Cardiac septum (tissue), 1 donor: ENCODE data around the gene SCMH1. TPM values are rescaled to one million over a fixed set of nuclear protein-coding genes. Genes with fewer than 3 reads are reported as not detected.

Experiments
- DNase-seq: peaks from one replicate; pipeline ENCODE4 v3.0.0-alpha.2; 2020; ENCODE audit warnings: low spot score
- intact Hi-C: fragments of 100-400 bp; cut with DNase I; formaldehyde crosslinking; loops from one replicate; pipeline ENCODE4 v1.14.0; 2022
- total RNA-seq: library from RNA; stranded (reverse); fragmentation: NEBNext Ultra II Directional; extraction: Animal tissue kit (Norgen Biotek cat#: 25700); gene quantifications from one replicate; pipeline ENCODE4 v1.2.1, GENCODE V29; 2021
- donor health status: DM: no; HTN: no; CAD: no.

The SCMH1 gene
- total RNA-seq, 1 donor from 2014 or later: 47.3 TPM

GRCh38 chr1:41020109-41020576 lies 222.0 kb downstream of the SCMH1 start:
- DNase-seq: no peak
- intact Hi-C loops: no loop called here

GRCh38 chr1:41019353-41019745 lies 222.8 kb downstream of the SCMH1 start:
- intact Hi-C loops: no loop called here
- DNase-seq: no peak

GRCh38 chr1:41018018-41018410 lies 224.1 kb downstream of the SCMH1 start:
- no peak for DNase-seq
- intact Hi-C loops: no loop called here

- DNase-seq: no peak
- intact Hi-C loops: no loop called here
Observed at GRCh38 chr1:41017141-41018017, 224.7 kb downstream of the SCMH1 start.

GRCh38 chr1:41015897-41016470 lies 226.1 kb downstream of the SCMH1 start:
- intact Hi-C loops: no loop called here
- no peak for DNase-seq

GRCh38 chr1:41015281-41015896 lies 226.7 kb downstream of the SCMH1 start:
- intact Hi-C loops: no loop called here

GRCh38 chr1:41014871-41015270 lies 227.2 kb downstream of the SCMH1 start:
- DNase-seq: no peak
- intact Hi-C loops: no loop called here

More at GRCh38 chr1:41015281-41015896, 226.7 kb downstream of the SCMH1 start:
- no peak for DNase-seq

GRCh38 chr1:41013796-41014195 lies 228.3 kb downstream of the SCMH1 start:
- no peak for DNase-seq
- intact Hi-C loops: no loop called here

GRCh38 chr1:41013024-41013423 lies 229.1 kb downstream of the SCMH1 start:
- intact Hi-C loops: no loop called here
- DNase-seq: no peak

- intact Hi-C loops: no loop called here
- no peak for DNase-seq
Observed at GRCh38 chr1:41010345-41010744, 231.8 kb downstream of the SCMH1 start.

GRCh38 chr1:41009466-41009865 lies 232.6 kb downstream of the SCMH1 start:
- intact Hi-C loops: no loop called here

GRCh38 chr1:41006942-41007865 lies 234.9 kb downstream of the SCMH1 start:
- DNase-seq: no peak
- intact Hi-C loops: no loop called here

More at GRCh38 chr1:41009466-41009865, 232.6 kb downstream of the SCMH1 start:
- DNase-seq: no peak

- DNase-seq: no peak
- intact Hi-C loops: no loop called here
Observed at GRCh38 chr1:41005876-41006275, 236.2 kb downstream of the SCMH1 start.

GRCh38 chr1:41003640-41004220 lies 238.4 kb downstream of the SCMH1 start:
- intact Hi-C loops: no loop called here
- DNase-seq: peak; percentile 93

GRCh38 chr1:41003127-41003639 lies 238.9 kb downstream of the SCMH1 start:
- DNase-seq: no peak
- intact Hi-C loops: no loop called here

GRCh38 chr1:40998668-40999067 lies 243.4 kb downstream of the SCMH1 start:
- intact Hi-C loops: no loop called here
- no peak for DNase-seq

- DNase-seq: no peak
- intact Hi-C loops: no loop called here
Observed at GRCh38 chr1:40997096-40997495, 245.0 kb downstream of the SCMH1 start.

- intact Hi-C loops: no loop called here
Observed at GRCh38 chr1:40989066-40989465, 253.0 kb downstream of the SCMH1 start.

GRCh38 chr1:40988280-40988679 lies 253.8 kb downstream of the SCMH1 start:
- intact Hi-C loops: no loop called here

More at GRCh38 chr1:40989066-40989465, 253.0 kb downstream of the SCMH1 start:
- no peak for DNase-seq

More at GRCh38 chr1:40988280-40988679, 253.8 kb downstream of the SCMH1 start:
- no peak for DNase-seq
